GM12874 (cell line): ENCODE data around the gene CCDC179.

Experiments
- CTCF ChIP-seq: IDR thresholded peaks from 2 replicates; pipeline ENCODE4 v1.5.1; 2011; ENCODE audit warnings: low read depth, mild to moderate bottlenecking, control low read depth, low read length, moderate library complexity; ENCODE audit not compliant: insufficient read depth

CCDC179 gene

DNA sequence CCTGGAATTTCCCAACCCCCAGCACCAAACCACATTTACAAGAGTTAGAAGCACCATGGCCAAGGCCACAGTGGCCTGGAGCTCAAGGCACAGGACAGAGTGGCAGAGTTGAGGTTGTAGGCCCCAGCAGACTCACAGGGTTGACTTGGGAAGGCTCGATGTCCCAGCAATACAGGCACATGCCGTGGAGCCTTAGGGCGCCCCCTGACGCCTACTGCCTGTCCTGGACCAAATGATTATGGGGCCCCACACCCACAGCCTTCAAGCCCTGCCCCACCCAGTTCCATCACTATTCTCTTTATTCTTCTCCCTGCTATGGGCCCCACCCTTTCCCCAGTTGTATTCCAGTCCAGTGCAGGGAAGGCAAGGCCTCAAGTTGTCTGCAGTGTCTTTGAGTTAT is at the start of gene CCDC179:
CCDC179 (minus strand) TSS at position 234 of the 400 bp plus-strand sequence; CDS start at position 181, 53 bp downstream.
- TF ChIP-seq CTCF = no peak

DNA sequence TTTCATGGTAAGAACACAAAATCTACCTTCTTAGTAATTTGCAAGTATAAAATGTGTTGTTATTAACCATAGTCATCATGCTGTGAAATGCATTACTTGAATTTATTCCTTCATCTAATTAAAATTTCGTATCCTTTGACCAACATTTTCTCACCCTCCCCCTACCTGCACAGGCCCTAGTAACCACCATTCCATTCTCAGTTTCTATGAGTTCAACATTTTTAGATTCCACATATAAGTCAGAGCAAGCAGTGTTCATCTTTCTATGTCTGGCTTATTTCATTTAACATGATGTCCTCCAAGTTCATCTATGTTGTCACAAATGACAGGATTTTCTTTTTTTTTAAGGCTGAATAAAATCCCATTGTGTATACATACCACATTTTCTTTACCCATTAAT is 43.5 kb upstream of the CCDC179 start:
- no peak for TF ChIP-seq CTCF

DNA sequence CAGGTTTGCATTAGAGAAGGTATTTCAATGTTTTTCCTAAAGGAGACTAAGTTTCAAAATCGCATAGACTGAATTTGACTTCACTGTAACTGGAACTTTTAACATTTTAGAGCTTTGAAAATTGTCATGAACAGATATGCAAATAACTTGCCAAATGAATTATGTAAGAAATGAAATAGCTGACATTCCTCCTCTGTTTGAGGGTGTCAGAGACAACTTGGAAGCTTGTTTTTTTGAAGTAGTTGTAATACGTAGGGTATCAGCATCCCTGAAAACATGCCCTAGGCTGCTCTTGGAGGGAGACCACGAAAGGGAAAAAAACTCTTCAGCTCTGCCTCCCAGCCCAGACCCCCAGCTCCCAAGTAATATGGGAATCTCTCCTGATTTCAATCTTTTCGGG is 41.3 kb upstream of the CCDC179 start:
- TF ChIP-seq CTCF = no peak

- TF ChIP-seq CTCF = no peak
Observed at GRCh38 chr11:22900764-22901486, 40.7 kb upstream of the CCDC179 start.

DNA sequence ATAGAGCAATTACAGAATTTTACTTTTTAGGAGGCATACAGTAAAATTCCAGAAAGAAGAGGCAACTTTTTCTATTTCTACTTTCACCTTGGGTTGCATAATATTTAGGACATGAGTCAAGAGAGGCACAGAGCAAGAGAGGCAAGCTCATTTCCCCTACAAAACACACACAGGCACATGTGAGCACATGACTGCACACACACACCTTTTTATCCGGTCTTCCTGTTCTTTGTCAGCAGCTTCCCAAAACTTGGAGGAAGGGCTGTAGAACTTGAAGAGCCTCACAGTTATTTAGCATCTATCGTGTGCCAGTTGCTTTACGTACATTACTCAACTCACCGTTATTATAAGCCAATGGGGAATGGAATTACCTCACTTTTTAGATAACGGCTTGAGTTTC is 37.8 kb upstream of the CCDC179 start:
- TF ChIP-seq CTCF = no peak

DNA sequence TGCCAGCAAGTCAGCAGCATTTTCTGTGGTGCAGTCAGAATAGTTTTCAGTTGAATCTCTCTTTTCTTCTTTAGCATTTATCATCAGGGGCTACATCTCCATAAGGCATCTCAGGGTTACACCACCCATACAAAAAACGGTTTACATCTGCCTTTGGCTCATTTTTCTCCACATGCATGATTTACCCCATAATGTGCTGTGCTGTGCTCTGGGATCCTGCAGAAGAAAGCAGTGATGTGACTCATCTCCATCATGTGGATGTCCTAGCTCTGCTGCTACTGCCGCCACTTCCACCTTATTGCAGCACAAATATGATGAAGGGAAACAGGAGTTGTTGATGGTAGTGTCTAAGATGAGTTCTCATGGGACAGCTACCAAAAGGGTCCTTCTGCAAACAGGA is 30.0 kb upstream of the CCDC179 start:
- no peak for TF ChIP-seq CTCF

- no peak for TF ChIP-seq CTCF
Observed at GRCh38 chr11:22884217-22884616, 23.9 kb upstream of the CCDC179 start.

- TF ChIP-seq CTCF = no peak
Observed at GRCh38 chr11:22879630-22880029, 19.4 kb upstream of the CCDC179 start.
